ENCODE measurements around the gene LMNTD1. TPM values are rescaled to one million over a fixed set of nuclear protein-coding genes. Genes with fewer than 3 reads are reported as not detected.

The LMNTD1 gene
- total and polyA plus RNA-seq, 2 experiments from 2014 or later = not detected

DNA sequence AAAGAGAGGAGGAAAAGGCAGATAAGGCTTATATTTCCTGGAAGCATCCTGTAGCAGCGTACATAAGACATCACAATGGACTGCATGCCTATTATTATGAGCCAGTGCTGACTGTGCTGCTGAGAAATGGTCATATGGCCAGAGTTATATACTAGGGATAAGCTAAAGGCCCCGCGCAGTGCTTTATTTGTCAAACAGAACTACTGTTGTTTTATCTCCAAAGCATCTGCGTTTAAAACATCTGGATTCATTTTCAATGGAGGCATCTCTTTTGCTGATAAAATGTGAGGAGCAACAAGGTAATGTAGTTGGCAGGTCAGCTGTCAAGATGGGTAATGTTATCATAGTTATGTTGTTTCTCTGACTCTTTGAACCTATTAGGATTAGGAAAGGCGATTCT is 28.0 kb upstream of the LMNTD1 start:
- H3K9me3 Mint-ChIP-seq = peaks cover 3% of the 10 kb centered on the region; the same call in 1 of the 3 replicates
- Histone ChIP-seq H2AFZ (no peak overlapping the region), H3K36me3 (ENCODE audit: insufficient read depth) (no peaks in the 10 kb centered on the region), H3K9me2 (ENCODE audit: insufficient read depth) (no peaks in the 10 kb centered on the region), H3K27ac (ENCODE audit: low read depth) (no peak overlapping the region), H3K4me2 (no peak overlapping the region), H3F3A (replicated peaks; ENCODE audit: low read depth) (no peaks in the 10 kb centered on the region), H3K27me3 (ENCODE audit: insufficient read depth) (no peaks in the 10 kb centered on the region), H3K4me3 (no peak overlapping the region), H3K4me1 (ENCODE audit: insufficient read depth) (no peaks in the 10 kb centered on the region), H4K20me1 (replicated peaks; ENCODE audit: insufficient read depth) (no peaks in the 10 kb centered on the region), H3K79me2 (replicated peaks; ENCODE audit: insufficient read depth) (no peaks in the 10 kb centered on the region)
- no peak overlapping the region for H3K27ac Mint-ChIP-seq
- H3K36me3 Mint-ChIP-seq (ENCODE audit: low read depth) = no peaks in the 10 kb centered on the region
- H3K4me3 Mint-ChIP-seq = no peak overlapping the region
- ATAC-seq (no peak), DNase-seq (ENCODE audit: low spot score) (no peak)
- TF ChIP-seq, protein P1, sequence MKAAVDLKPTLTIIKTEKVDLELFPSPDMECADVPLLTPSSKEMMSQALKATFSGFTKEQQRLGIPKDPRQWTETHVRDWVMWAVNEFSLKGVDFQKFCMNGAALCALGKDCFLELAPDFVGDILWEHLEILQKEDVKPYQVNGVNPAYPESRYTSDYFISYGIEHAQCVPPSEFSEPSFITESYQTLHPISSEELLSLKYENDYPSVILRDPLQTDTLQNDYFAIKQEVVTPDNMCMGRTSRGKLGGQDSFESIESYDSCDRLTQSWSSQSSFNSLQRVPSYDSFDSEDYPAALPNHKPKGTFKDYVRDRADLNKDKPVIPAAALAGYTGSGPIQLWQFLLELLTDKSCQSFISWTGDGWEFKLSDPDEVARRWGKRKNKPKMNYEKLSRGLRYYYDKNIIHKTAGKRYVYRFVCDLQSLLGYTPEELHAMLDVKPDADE (IDR thresholded peaks at IDR 0.05) = no peak
- no peak for TF ChIP-seq ZNF114 (CRISPR knock-in tag; IDR thresholded peaks at IDR 0.05)
- TF ChIP-seq, protein P2, sequence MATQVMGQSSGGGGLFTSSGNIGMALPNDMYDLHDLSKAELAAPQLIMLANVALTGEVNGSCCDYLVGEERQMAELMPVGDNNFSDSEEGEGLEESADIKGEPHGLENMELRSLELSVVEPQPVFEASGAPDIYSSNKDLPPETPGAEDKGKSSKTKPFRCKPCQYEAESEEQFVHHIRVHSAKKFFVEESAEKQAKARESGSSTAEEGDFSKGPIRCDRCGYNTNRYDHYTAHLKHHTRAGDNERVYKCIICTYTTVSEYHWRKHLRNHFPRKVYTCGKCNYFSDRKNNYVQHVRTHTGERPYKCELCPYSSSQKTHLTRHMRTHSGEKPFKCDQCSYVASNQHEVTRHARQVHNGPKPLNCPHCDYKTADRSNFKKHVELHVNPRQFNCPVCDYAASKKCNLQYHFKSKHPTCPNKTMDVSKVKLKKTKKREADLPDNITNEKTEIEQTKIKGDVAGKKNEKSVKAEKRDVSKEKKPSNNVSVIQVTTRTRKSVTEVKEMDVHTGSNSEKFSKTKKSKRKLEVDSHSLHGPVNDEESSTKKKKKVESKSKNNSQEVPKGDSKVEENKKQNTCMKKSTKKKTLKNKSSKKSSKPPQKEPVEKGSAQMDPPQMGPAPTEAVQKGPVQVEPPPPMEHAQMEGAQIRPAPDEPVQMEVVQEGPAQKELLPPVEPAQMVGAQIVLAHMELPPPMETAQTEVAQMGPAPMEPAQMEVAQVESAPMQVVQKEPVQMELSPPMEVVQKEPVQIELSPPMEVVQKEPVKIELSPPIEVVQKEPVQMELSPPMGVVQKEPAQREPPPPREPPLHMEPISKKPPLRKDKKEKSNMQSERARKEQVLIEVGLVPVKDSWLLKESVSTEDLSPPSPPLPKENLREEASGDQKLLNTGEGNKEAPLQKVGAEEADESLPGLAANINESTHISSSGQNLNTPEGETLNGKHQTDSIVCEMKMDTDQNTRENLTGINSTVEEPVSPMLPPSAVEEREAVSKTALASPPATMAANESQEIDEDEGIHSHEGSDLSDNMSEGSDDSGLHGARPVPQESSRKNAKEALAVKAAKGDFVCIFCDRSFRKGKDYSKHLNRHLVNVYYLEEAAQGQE (IDR thresholded peaks at IDR 0.05; ENCODE audit: unreplicated experiment) = no peak
- TF ChIP-seq, protein P3, sequence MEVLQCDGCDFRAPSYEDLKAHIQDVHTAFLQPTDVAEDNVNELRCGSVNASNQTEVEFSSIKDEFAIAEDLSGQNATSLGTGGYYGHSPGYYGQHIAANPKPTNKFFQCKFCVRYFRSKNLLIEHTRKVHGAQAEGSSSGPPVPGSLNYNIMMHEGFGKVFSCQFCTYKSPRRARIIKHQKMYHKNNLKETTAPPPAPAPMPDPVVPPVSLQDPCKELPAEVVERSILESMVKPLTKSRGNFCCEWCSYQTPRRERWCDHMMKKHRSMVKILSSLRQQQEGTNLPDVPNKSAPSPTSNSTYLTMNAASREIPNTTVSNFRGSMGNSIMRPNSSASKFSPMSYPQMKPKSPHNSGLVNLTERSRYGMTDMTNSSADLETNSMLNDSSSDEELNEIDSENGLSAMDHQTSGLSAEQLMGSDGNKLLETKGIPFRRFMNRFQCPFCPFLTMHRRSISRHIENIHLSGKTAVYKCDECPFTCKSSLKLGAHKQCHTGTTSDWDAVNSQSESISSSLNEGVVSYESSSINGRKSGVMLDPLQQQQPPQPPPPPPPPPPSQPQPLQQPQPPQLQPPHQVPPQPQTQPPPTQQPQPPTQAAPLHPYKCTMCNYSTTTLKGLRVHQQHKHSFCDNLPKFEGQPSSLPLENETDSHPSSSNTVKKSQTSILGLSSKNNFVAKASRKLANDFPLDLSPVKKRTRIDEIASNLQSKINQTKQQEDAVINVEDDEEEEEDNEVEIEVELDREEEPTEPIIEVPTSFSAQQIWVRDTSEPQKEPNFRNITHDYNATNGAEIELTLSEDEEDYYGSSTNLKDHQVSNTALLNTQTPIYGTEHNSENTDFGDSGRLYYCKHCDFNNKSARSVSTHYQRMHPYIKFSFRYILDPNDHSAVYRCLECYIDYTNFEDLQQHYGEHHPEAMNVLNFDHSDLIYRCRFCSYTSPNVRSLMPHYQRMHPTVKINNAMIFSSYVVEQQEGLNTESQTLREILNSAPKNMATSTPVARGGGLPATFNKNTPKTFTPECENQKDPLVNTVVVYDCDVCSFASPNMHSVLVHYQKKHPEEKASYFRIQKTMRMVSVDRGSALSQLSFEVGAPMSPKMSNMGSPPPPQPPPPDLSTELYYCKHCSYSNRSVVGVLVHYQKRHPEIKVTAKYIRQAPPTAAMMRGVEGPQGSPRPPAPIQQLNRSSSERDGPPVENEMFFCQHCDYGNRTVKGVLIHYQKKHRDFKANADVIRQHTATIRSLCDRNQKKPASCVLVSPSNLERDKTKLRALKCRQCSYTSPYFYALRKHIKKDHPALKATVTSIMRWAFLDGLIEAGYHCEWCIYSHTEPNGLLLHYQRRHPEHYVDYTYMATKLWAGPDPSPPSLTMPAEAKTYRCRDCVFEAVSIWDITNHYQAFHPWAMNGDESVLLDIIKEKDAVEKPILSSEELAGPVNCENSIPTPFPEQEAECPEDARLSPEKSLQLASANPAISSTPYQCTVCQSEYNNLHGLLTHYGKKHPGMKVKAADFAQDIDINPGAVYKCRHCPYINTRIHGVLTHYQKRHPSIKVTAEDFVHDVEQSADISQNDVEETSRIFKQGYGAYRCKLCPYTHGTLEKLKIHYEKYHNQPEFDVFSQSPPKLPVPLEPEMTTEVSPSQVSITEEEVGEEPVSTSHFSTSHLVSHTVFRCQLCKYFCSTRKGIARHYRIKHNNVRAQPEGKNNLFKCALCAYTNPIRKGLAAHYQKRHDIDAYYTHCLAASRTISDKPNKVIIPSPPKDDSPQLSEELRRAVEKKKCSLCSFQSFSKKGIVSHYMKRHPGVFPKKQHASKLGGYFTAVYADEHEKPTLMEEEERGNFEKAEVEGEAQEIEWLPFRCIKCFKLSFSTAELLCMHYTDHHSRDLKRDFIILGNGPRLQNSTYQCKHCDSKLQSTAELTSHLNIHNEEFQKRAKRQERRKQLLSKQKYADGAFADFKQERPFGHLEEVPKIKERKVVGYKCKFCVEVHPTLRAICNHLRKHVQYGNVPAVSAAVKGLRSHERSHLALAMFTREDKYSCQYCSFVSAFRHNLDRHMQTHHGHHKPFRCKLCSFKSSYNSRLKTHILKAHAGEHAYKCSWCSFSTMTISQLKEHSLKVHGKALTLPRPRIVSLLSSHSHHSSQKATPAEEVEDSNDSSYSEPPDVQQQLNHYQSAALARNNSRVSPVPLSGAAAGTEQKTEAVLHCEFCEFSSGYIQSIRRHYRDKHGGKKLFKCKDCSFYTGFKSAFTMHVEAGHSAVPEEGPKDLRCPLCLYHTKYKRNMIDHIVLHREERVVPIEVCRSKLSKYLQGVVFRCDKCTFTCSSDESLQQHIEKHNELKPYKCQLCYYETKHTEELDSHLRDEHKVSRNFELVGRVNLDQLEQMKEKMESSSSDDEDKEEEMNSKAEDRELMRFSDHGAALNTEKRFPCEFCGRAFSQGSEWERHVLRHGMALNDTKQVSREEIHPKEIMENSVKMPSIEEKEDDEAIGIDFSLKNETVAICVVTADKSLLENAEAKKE (CRISPR knock-in tag; IDR thresholded peaks at IDR 0.05) = no peak
- TF ChIP-seq EZH2 (IDR thresholded peaks at IDR 0.05; ENCODE audit: low read depth, unreplicated experiment) = no peak
- TF ChIP-seq, protein P4, sequence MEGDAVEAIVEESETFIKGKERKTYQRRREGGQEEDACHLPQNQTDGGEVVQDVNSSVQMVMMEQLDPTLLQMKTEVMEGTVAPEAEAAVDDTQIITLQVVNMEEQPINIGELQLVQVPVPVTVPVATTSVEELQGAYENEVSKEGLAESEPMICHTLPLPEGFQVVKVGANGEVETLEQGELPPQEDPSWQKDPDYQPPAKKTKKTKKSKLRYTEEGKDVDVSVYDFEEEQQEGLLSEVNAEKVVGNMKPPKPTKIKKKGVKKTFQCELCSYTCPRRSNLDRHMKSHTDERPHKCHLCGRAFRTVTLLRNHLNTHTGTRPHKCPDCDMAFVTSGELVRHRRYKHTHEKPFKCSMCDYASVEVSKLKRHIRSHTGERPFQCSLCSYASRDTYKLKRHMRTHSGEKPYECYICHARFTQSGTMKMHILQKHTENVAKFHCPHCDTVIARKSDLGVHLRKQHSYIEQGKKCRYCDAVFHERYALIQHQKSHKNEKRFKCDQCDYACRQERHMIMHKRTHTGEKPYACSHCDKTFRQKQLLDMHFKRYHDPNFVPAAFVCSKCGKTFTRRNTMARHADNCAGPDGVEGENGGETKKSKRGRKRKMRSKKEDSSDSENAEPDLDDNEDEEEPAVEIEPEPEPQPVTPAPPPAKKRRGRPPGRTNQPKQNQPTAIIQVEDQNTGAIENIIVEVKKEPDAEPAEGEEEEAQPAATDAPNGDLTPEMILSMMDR (conservative IDR thresholded peaks at IDR 0.05; ENCODE audit: low read depth in 2 of 2) = no peak
- TF ChIP-seq CREB1 (CRISPR knock-in tag; IDR thresholded peaks at IDR 0.05; ENCODE audit: low read depth) = no peak
- no peak for TF ChIP-seq NANOG (IDR thresholded peaks at IDR 0.05; ENCODE audit: borderline replicate concordance)
- TF ChIP-seq JUNB (IDR thresholded peaks at IDR 0.05; ENCODE audit: unreplicated experiment) = no peak
- TF ChIP-seq ZNF331 (CRISPR knock-in tag; IDR thresholded peaks at IDR 0.05; ENCODE audit: low read depth) = no peak
- TF ChIP-seq EZH2phosphoT487 (IDR thresholded peaks at IDR 0.05; ENCODE audit: unreplicated experiment) = no peak
- TF ChIP-seq POLR2AphosphoS5 (IDR thresholded peaks at IDR 0.05; ENCODE audit: low read depth) = no peak
- TF ChIP-seq STAT1 (IDR thresholded peaks at IDR 0.05; ENCODE audit: unreplicated experiment) = no peak
- H3K4me1 Mint-ChIP-seq = no peaks in the 10 kb centered on the region
- no peaks in the 10 kb centered on the region for H3K27me3 Mint-ChIP-seq (ENCODE audit: insufficient read depth, low read depth, poor library complexity)

All from GM23338 (cell line).